ENCODE data around the gene GNB5. TPM values are rescaled to one million over a fixed set of nuclear protein-coding genes. Genes with fewer than 3 reads are reported as not detected.
"Not testable (repeated sequence)": the region's sequence is repeated elsewhere in the genome, so short reads cannot be mapped to it uniquely, and the experiment has no call there.

GNB5 gene
- 1 to 10 TPM; 5.1 to 8.7 TPM for polyA plus RNA-seq

GRCh38 chr15:52191207-52191606 is at the start of gene GNB5:
Gene GNB5, minus strand, starts transcription at chr15:52191392. Its CDS starts 6,716 bp downstream, at chr15:52184676.
- H3K4me3 ChIP-seq (ENCODE audit: low read depth in 1 of 2, low read length in 2 of 2), result no peak within 1 kb of the TSS
- H3K36me3 ChIP-seq (ENCODE audit: control insufficient read depth in 2 of 2, insufficient read depth in 2 of 2, low read length in 1 of 2), result peaks cover 0 to 2% of the 10 kb centered on the region in 2 donors
- no peaks in the 10 kb centered on the region for H3K27me3 ChIP-seq (ENCODE audit: control insufficient read depth in 1 of 2, insufficient read depth in 2 of 2, low read length in 2 of 2)
- H3K4me1 ChIP-seq (ENCODE audit: control insufficient read depth in 2 of 2, insufficient read depth in 2 of 2, low read length in 1 of 2), result no peaks in the 10 kb centered on the region
- no peaks in the 10 kb centered on the region for H3K9me3 ChIP-seq (ENCODE audit: control insufficient read depth in 2 of 2, insufficient read depth in 1 of 2, low read depth in 1 of 2, low read length in 1 of 2)
- WGBS, 2 donors, result 81% methylated on average over 7 of the region's 7 CpGs
- H3K27ac ChIP-seq (ENCODE audit: low read depth in 2 of 2, low read length in 1 of 2), result no peak within 1 kb of the TSS

DNA sequence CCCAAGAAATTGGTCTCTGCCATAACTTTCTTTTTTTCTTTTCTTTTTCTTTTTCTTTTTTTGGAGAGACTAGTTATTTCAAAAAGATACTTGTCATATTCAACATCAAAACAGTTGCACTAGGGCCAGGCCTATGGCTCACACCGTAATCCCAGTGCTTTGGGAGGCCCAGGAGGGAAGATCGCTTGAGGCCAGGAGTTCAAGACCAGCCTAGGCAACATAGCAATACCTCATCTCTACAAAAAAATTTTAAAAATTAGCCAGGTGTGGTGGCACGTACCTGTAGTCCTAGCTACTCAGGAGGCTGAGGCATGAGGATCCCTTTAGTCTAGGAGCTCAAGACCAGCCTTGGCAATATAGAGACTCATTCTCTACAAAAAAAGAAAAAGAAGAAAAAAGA is 49.0 kb upstream of the GNB5 start:
- peaks cover under 1 to 20% of the 10 kb centered on the region in 2 donors for H3K36me3 ChIP-seq (ENCODE audit: control insufficient read depth in 2 of 2, insufficient read depth in 2 of 2, low read length in 1 of 2)
- no peak overlapping the region for H3K4me3 ChIP-seq (ENCODE audit: low read depth in 1 of 2, low read length in 2 of 2)
- H3K27me3 ChIP-seq (ENCODE audit: control insufficient read depth in 1 of 2, insufficient read depth in 2 of 2, low read length in 2 of 2), result no peaks in the 10 kb centered on the region
- WGBS, 2 donors, result 92 to 98% methylated on average over 3 of the region's 3 CpGs
- peaks cover 0 to 2% of the 10 kb centered on the region in 2 donors for H3K4me1 ChIP-seq (ENCODE audit: control insufficient read depth in 2 of 2, insufficient read depth in 2 of 2, low read length in 1 of 2)
- H3K27ac ChIP-seq (ENCODE audit: low read depth in 2 of 2, low read length in 1 of 2), result no peak overlapping the region
- H3K9me3 ChIP-seq (ENCODE audit: control insufficient read depth in 2 of 2, insufficient read depth in 1 of 2, low read depth in 1 of 2, low read length in 1 of 2), result peaks cover 0 to 2% of the 10 kb centered on the region in 2 donors

DNA sequence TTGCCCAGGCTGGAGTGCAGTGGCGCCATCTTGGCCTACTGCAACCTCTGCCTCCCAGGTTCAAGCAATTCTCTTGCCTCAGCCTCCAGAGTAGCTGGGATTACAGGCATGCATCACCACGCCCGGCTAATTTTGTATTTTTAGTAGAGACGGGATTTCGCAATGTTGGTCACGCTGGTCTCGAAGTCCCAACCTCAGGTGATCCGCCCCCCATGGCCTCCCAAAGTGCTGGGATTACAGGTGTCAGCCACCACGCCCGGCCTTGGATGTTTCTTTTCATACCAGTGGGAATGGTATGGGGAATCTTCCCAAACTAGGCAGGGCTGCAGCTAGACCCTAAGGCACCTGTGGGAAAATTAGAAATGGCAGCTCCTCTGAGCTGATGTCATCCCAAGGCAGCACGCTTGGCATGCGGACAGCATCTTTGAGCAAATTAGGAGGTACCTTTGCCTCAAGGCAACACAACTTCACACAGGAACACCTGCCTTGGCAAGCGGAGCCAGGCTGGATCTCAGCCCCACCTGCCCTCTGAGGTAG is 47.9 kb upstream of the GNB5 start:
- not testable (repeated sequence) for H3K27me3 ChIP-seq (ENCODE audit: control insufficient read depth in 1 of 2, insufficient read depth in 2 of 2, low read length in 2 of 2); H3K4me3 ChIP-seq (ENCODE audit: low read depth in 1 of 2, low read length in 2 of 2); H3K9me3 ChIP-seq (ENCODE audit: control insufficient read depth in 2 of 2, insufficient read depth in 1 of 2, low read depth in 1 of 2, low read length in 1 of 2); H3K27ac ChIP-seq (ENCODE audit: low read depth in 2 of 2, low read length in 1 of 2); H3K4me1 ChIP-seq (ENCODE audit: control insufficient read depth in 2 of 2, insufficient read depth in 2 of 2, low read length in 1 of 2)
- peaks cover 4 to 23% of the 10 kb centered on the region in 2 donors for H3K36me3 ChIP-seq (ENCODE audit: control insufficient read depth in 2 of 2, insufficient read depth in 2 of 2, low read length in 1 of 2)
- 86 to 95% methylated on average over 13 of the region's 13 CpGs for WGBS, 2 donors

GRCh38 chr15:52238149-52238548 is 47.0 kb upstream of the GNB5 start:
- Histone ChIP-seq H3K36me3 (ENCODE audit: control insufficient read depth in 2 of 2, insufficient read depth in 2 of 2, low read length in 1 of 2) (peaks cover 4 to 17% of the 10 kb centered on the region in 2 donors), H3K4me3 (ENCODE audit: low read depth in 1 of 2, low read length in 2 of 2) (no peak overlapping the region)
- 86 to 92% methylated on average over 3 of the region's 3 CpGs for WGBS, 2 donors

DNA sequence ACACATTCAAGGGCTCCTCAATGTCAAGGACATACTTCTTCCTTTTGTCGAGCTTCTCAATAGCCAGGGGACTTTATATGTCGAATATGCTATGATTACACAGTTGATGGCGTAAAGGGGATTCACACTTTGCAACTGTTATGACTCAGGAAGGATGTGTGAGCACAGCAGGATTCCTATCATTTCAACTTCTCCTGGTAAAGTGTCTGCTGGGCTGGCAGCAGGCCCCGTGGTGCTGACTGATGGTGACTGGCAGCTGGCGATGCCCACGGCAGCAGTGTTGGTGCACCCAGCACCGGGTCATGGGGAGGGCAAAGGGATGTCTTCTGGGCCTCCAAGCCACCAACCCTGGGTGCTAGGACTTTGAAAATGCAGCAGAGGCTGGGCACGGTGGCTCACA is 44.8 kb upstream of the GNB5 start:
- H3K36me3 ChIP-seq (ENCODE audit: control insufficient read depth in 2 of 2, insufficient read depth in 2 of 2, low read length in 1 of 2), result peaks cover 4 to 14% of the 10 kb centered on the region in 2 donors
- H3K4me1 ChIP-seq (ENCODE audit: control insufficient read depth in 2 of 2, insufficient read depth in 2 of 2, low read length in 1 of 2), result no peaks in the 10 kb centered on the region
- no peak overlapping the region for H3K27ac ChIP-seq (ENCODE audit: low read depth in 2 of 2, low read length in 1 of 2)
- no peaks in the 10 kb centered on the region for H3K27me3 ChIP-seq (ENCODE audit: control insufficient read depth in 1 of 2, insufficient read depth in 2 of 2, low read length in 2 of 2)
- H3K9me3 ChIP-seq (ENCODE audit: control insufficient read depth in 2 of 2, insufficient read depth in 1 of 2, low read depth in 1 of 2, low read length in 1 of 2), result no peaks in the 10 kb centered on the region
- WGBS, 2 donors, result 79 to 80% methylated on average over 8 of the region's 8 CpGs
- H3K4me3 ChIP-seq (ENCODE audit: low read depth in 1 of 2, low read length in 2 of 2), result no peak overlapping the region

More at GRCh38 chr15:52238149-52238548, 47.0 kb upstream of the GNB5 start:
- Histone ChIP-seq H3K9me3 (ENCODE audit: control insufficient read depth in 2 of 2, insufficient read depth in 1 of 2, low read depth in 1 of 2, low read length in 1 of 2) (peaks cover 0 to 2% of the 10 kb centered on the region in 2 donors), H3K27me3 (ENCODE audit: control insufficient read depth in 1 of 2, insufficient read depth in 2 of 2, low read length in 2 of 2) (no peaks in the 10 kb centered on the region), H3K4me1 (ENCODE audit: control insufficient read depth in 2 of 2, insufficient read depth in 2 of 2, low read length in 1 of 2) (peaks cover 0 to 2% of the 10 kb centered on the region in 2 donors), H3K27ac (ENCODE audit: low read depth in 2 of 2, low read length in 1 of 2) (no peak overlapping the region)

- Histone ChIP-seq H3K9me3 (ENCODE audit: control insufficient read depth in 2 of 2, insufficient read depth in 1 of 2, low read depth in 1 of 2, low read length in 1 of 2) (no peaks in the 10 kb centered on the region), H3K4me1 (ENCODE audit: control insufficient read depth in 2 of 2, insufficient read depth in 2 of 2, low read length in 1 of 2) (no peaks in the 10 kb centered on the region), H3K36me3 (ENCODE audit: control insufficient read depth in 2 of 2, insufficient read depth in 2 of 2, low read length in 1 of 2) (peaks cover 4 to 14% of the 10 kb centered on the region in 2 donors), H3K4me3 (ENCODE audit: low read depth in 1 of 2, low read length in 2 of 2) (no peak overlapping the region), H3K27ac (ENCODE audit: low read depth in 2 of 2, low read length in 1 of 2) (no peak overlapping the region), H3K27me3 (ENCODE audit: control insufficient read depth in 1 of 2, insufficient read depth in 2 of 2, low read length in 2 of 2) (no peaks in the 10 kb centered on the region)
- 64 to 67% methylated on average over 17 of the region's 17 CpGs for WGBS, 2 donors
Measured at GRCh38 chr15:52234596-52235541, 43.7 kb upstream of the GNB5 start.

DNA sequence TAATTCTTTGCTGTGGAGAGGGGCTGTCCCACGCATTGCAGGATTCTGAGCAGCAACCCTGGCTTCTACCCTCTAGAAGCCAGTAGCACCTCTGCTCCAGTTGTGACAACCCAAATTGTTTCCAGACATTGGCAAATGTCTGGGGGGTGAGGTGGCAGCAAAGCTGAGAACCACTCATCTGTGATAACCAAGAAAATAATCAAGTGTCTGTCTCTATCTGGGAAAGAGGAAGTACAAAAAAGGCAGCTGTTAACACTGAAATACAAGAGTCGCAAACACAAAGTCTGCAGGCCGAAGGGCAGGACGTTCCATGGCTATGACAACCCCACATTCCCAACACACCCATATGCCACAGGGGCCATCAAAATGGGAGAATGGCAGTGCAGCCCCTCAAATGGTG is 42.2 kb upstream of the GNB5 start:
- Histone ChIP-seq H3K9me3 (ENCODE audit: control insufficient read depth in 2 of 2, insufficient read depth in 1 of 2, low read depth in 1 of 2, low read length in 1 of 2) (no peaks in the 10 kb centered on the region), H3K27ac (ENCODE audit: low read depth in 2 of 2, low read length in 1 of 2) (no peak overlapping the region), H3K27me3 (ENCODE audit: control insufficient read depth in 1 of 2, insufficient read depth in 2 of 2, low read length in 2 of 2) (no peaks in the 10 kb centered on the region), H3K4me1 (ENCODE audit: control insufficient read depth in 2 of 2, insufficient read depth in 2 of 2, low read length in 1 of 2) (no peaks in the 10 kb centered on the region), H3K4me3 (ENCODE audit: low read depth in 1 of 2, low read length in 2 of 2) (no peak overlapping the region), H3K36me3 (ENCODE audit: control insufficient read depth in 2 of 2, insufficient read depth in 2 of 2, low read length in 1 of 2) (peaks cover 4 to 14% of the 10 kb centered on the region in 2 donors)
- 72 to 78% methylated on average over 4 of the region's 4 CpGs for WGBS, 2 donors

- Histone ChIP-seq H3K27ac (ENCODE audit: low read depth in 2 of 2, low read length in 1 of 2) (no peak overlapping the region), H3K9me3 (ENCODE audit: control insufficient read depth in 2 of 2, insufficient read depth in 1 of 2, low read depth in 1 of 2, low read length in 1 of 2) (no peaks in the 10 kb centered on the region), H3K36me3 (ENCODE audit: control insufficient read depth in 2 of 2, insufficient read depth in 2 of 2, low read length in 1 of 2) (peaks cover 4 to 14% of the 10 kb centered on the region in 2 donors), H3K4me1 (ENCODE audit: control insufficient read depth in 2 of 2, insufficient read depth in 2 of 2, low read length in 1 of 2) (no peaks in the 10 kb centered on the region), H3K4me3 (ENCODE audit: low read depth in 1 of 2, low read length in 2 of 2) (no peak overlapping the region), H3K27me3 (ENCODE audit: control insufficient read depth in 1 of 2, insufficient read depth in 2 of 2, low read length in 2 of 2) (no peaks in the 10 kb centered on the region)
- WGBS, 2 donors, result 44 to 55% methylated on average over 1 of the region's 1 CpG
Measured at GRCh38 chr15:52232327-52232726, 41.1 kb upstream of the GNB5 start.

- no peaks in the 10 kb centered on the region for H3K27me3 ChIP-seq (ENCODE audit: control insufficient read depth in 1 of 2, insufficient read depth in 2 of 2, low read length in 2 of 2)
- WGBS, 2 donors, result 75 to 80% methylated on average over 1 of the region's 1 CpG
- no peak overlapping the region for H3K4me3 ChIP-seq (ENCODE audit: low read depth in 1 of 2, low read length in 2 of 2)
- no peaks in the 10 kb centered on the region for H3K4me1 ChIP-seq (ENCODE audit: control insufficient read depth in 2 of 2, insufficient read depth in 2 of 2, low read length in 1 of 2)
- no peak overlapping the region for H3K27ac ChIP-seq (ENCODE audit: low read depth in 2 of 2, low read length in 1 of 2)
- no peaks in the 10 kb centered on the region for H3K9me3 ChIP-seq (ENCODE audit: control insufficient read depth in 2 of 2, insufficient read depth in 1 of 2, low read depth in 1 of 2, low read length in 1 of 2)
- peaks cover 6 to 10% of the 10 kb centered on the region in 2 donors for H3K36me3 ChIP-seq (ENCODE audit: control insufficient read depth in 2 of 2, insufficient read depth in 2 of 2, low read length in 1 of 2)
Measured at GRCh38 chr15:52230073-52230472, 38.9 kb upstream of the GNB5 start.
